Frontal cortex (tissue), 4 donors: Measurements from ENCODE around the gene CEP128. TPM values are rescaled to one million over a fixed set of nuclear protein-coding genes. Genes with fewer than 3 reads are reported as not detected.
A peak's percentile ranks its signal among the peaks of the same experiment; 100 is the strongest.

ENCODE experiments used
- DNase-seq, 2 donors: peaks; one replicate each; pipeline ENCODE4 v3.0.0; 2012; ENCODE audit warnings: low spot score in 2 of 2
- FAIRE-seq: peaks from 2 replicates; lab custom pipeline; 2012; peaks lifted over from hg19 to GRCh38; lab: Jason Lieb, UNC
- total RNA-seq: library from RNA; depleted of rRNA; stranded (reverse); fragments of >200 nt; gene quantifications from one replicate; pipeline ENCODE4 v1.2.3, GENCODE V29; 2014
- donor health status: control.
- donor health status: control.
- donor health status: control.

CEP128 gene
- total RNA-seq, 1 donor from 2014 or later = 21.6 TPM

- FAIRE-seq = no peak
These were observed 34.6 kb downstream of the CEP128 start for GRCh38 chr14:80906946-80907345.

GRCh38 chr14:80906336-80906735 is 35.2 kb downstream of the CEP128 start:
- DNase-seq (no peak), FAIRE-seq (no peak)

More at GRCh38 chr14:80906946-80907345, 34.6 kb downstream of the CEP128 start:
- DNase-seq = no peak

GRCh38 chr14:80902608-80903007 is 38.9 kb downstream of the CEP128 start:
- DNase-seq (no peak), FAIRE-seq (no peak)

- no peak for FAIRE-seq
These were observed 39.7 kb downstream of the CEP128 start for GRCh38 chr14:80901822-80902221.

GRCh38 chr14:80901260-80901659 is 40.3 kb downstream of the CEP128 start:
- no peak for FAIRE-seq

More at GRCh38 chr14:80901822-80902221, 39.7 kb downstream of the CEP128 start:
- DNase-seq = no peak

GRCh38 chr14:80872645-80873044 is 68.9 kb downstream of the CEP128 start:
- DNase-seq (no peak), FAIRE-seq (no peak)

More at GRCh38 chr14:80901260-80901659, 40.3 kb downstream of the CEP128 start:
- DNase-seq = no peak

- FAIRE-seq (no peak), DNase-seq (no peak)
These were observed 73.3 kb downstream of the CEP128 start for GRCh38 chr14:80868260-80868659.

GRCh38 chr14:80867798-80868197 is 73.7 kb downstream of the CEP128 start:
- FAIRE-seq (no peak), DNase-seq (no peak)

GRCh38 chr14:80867091-80867490 is 74.4 kb downstream of the CEP128 start:
- no peak for FAIRE-seq
- no peak for DNase-seq

- FAIRE-seq (no peak), DNase-seq (no peak)
These were observed 76.0 kb downstream of the CEP128 start for GRCh38 chr14:80865565-80865964.

- DNase-seq (no peak), FAIRE-seq (peak; percentile 39)
These were observed 78.6 kb downstream of the CEP128 start for GRCh38 chr14:80862983-80863382.

- FAIRE-seq = no peak
- no peak for DNase-seq
These were observed 79.0 kb downstream of the CEP128 start for GRCh38 chr14:80862541-80862940.

- DNase-seq (no peak), FAIRE-seq (peak; percentile 97)
These were observed 91.2 kb downstream of the CEP128 start for GRCh38 chr14:80850197-80850814.

- DNase-seq (no peak), FAIRE-seq (no peak)
These were observed 94.5 kb downstream of the CEP128 start for GRCh38 chr14:80847070-80847469.

GRCh38 chr14:80845856-80846255 is 95.7 kb downstream of the CEP128 start:
- FAIRE-seq (no peak), DNase-seq (no peak)

GRCh38 chr14:80844872-80845271 is 96.7 kb downstream of the CEP128 start:
- no peak for DNase-seq
- FAIRE-seq = no peak

GRCh38 chr14:80839743-80840142 is 101.8 kb downstream of the CEP128 start:
- DNase-seq = no peak
- FAIRE-seq = no peak

- DNase-seq = no peak
- FAIRE-seq = no peak
These were observed 131.9 kb downstream of the CEP128 start for GRCh38 chr14:80809663-80810062.

- FAIRE-seq = no peak
These were observed 136.4 kb downstream of the CEP128 start for GRCh38 chr14:80805136-80805535.

GRCh38 chr14:80798878-80799277 is 142.7 kb downstream of the CEP128 start:
- DNase-seq = no peak
- FAIRE-seq = no peak

More at GRCh38 chr14:80805136-80805535, 136.4 kb downstream of the CEP128 start:
- DNase-seq = no peak

- FAIRE-seq (no peak), DNase-seq (no peak)
These were observed 143.3 kb downstream of the CEP128 start for GRCh38 chr14:80798211-80798610.

GRCh38 chr14:80792771-80793170 is 148.8 kb downstream of the CEP128 start:
- no peak for FAIRE-seq
- DNase-seq = no peak
